ENCODE results near the gene RPSA.

Gene RPSA

DNA sequence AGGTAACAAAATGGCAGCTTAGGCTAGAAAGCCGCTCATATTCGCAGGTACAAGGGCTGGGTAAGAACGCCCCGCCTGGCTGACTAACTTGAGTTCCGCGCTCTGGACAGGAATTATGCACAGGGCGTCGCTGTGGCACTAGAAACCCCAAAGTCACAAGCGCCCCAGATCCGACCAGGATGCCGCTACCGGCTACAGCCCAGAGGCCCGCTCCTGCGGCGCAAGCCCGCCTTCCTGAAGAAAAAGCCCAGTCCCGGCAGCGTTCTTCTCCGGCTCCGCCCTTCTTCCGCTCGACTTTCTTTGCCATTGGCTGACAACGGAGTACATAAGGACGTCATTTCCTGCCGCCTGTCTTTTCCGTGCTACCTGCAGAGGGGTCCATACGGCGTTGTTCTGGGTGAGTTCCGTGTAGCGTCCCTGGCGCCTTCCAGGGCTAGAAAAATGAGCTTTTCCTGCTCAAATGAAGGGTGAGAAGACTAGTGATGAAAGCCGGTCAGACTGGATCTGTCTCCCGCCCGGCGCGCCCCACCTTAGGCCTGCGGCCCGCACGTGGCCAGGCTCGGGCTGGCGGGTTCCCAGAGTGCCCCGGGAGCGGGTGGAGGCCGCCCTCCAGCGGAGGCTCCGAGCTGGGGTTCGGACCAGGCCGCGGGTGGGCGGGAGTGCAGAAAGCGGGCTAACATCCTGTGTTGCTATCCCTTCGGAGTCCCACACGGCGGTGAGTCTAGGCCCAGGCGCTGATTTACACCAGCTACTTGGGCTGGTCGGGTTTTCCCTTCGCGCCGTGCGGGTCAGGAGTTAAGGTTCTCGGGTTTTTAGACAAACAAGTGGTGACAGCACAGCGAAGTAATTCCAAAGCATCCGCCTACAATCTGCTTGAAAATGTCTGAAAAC, at the start of gene RPSA:
RPSA (plus strand) TSS at position 353 of the 891 bp plus-strand sequence. CDS start 934 bp downstream, outside the sequence.
- TF ChIP-seq PPARA (CRISPR knock-in tag; IDR thresholded peaks at IDR 0.05; ENCODE audit: borderline replicate concordance) (0 out of 2 replicates have a peak, but pooled peaks have one; percentile 54), GLIS3 (CRISPR knock-in tag; IDR thresholded peaks at IDR 0.05) (0 out of 2 replicates have a peak, but pooled peaks have one; percentile 48), ZFP3 (CRISPR knock-in tag; IDR thresholded peaks at IDR 0.05) (peak; percentile 84), ARNTL (CRISPR knock-in tag; IDR thresholded peaks at IDR 0.05; ENCODE audit: borderline replicate concordance, low read depth) (no peak), TOX (CRISPR knock-in tag; IDR thresholded peaks at IDR 0.05; ENCODE audit: borderline replicate concordance) (0 out of 2 replicates have a peak, but pooled peaks have one; percentile 36), ZC3H10 (CRISPR knock-in tag; IDR thresholded peaks at IDR 0.05) (no peak), ISL1 (CRISPR knock-in tag; IDR thresholded peaks at IDR 0.05) (no peak)
- TF ChIP-seq, protein P1, sequence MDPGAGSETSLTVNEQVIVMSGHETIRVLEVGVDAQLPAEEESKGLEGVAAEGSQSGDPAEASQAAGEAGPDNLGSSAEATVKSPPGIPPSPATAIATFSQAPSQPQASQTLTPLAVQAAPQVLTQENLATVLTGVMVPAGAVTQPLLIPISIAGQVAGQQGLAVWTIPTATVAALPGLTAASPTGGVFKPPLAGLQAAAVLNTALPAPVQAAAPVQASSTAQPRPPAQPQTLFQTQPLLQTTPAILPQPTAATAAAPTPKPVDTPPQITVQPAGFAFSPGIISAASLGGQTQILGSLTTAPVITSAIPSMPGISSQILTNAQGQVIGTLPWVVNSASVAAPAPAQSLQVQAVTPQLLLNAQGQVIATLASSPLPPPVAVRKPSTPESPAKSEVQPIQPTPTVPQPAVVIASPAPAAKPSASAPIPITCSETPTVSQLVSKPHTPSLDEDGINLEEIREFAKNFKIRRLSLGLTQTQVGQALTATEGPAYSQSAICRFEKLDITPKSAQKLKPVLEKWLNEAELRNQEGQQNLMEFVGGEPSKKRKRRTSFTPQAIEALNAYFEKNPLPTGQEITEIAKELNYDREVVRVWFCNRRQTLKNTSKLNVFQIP (CRISPR knock-in tag; IDR thresholded peaks at IDR 0.05; ENCODE audit: borderline replicate concordance, low read depth) = 0 out of 2 replicates have a peak, but pooled peaks have one; percentile 46
- ATAC-seq = peak; percentile 98

- TF ChIP-seq ZNF8 (CRISPR knock-in tag; IDR thresholded peaks at IDR 0.05) (no peak), ZFP3 (CRISPR knock-in tag; IDR thresholded peaks at IDR 0.05) (no peak), PPARA (CRISPR knock-in tag; IDR thresholded peaks at IDR 0.05; ENCODE audit: borderline replicate concordance) (no peak), ESRRG (CRISPR knock-in tag; IDR thresholded peaks at IDR 0.05) (no peak), ZNF70 (CRISPR knock-in tag; IDR thresholded peaks at IDR 0.05) (no peak), GLIS3 (CRISPR knock-in tag; IDR thresholded peaks at IDR 0.05) (no peak), TOX (CRISPR knock-in tag; IDR thresholded peaks at IDR 0.05; ENCODE audit: borderline replicate concordance) (no peak), ZC3H10 (CRISPR knock-in tag; IDR thresholded peaks at IDR 0.05) (no peak), ARNTL (CRISPR knock-in tag; IDR thresholded peaks at IDR 0.05; ENCODE audit: borderline replicate concordance, low read depth) (no peak), SNAI2 (CRISPR knock-in tag; IDR thresholded peaks at IDR 0.05) (no peak), ZNF565 (CRISPR knock-in tag; conservative IDR thresholded peaks at IDR 0.05; ENCODE audit: low read depth) (no peak), RARB (CRISPR knock-in tag; IDR thresholded peaks at IDR 0.05) (no peak), TCF4 (CRISPR knock-in tag; IDR thresholded peaks at IDR 0.05; ENCODE audit: borderline replicate concordance) (no peak), CSDC2 (CRISPR knock-in tag; IDR thresholded peaks at IDR 0.05) (no peak), OSR1 (CRISPR knock-in tag; IDR thresholded peaks at IDR 0.05) (no peak)
- TF ChIP-seq, protein P2, sequence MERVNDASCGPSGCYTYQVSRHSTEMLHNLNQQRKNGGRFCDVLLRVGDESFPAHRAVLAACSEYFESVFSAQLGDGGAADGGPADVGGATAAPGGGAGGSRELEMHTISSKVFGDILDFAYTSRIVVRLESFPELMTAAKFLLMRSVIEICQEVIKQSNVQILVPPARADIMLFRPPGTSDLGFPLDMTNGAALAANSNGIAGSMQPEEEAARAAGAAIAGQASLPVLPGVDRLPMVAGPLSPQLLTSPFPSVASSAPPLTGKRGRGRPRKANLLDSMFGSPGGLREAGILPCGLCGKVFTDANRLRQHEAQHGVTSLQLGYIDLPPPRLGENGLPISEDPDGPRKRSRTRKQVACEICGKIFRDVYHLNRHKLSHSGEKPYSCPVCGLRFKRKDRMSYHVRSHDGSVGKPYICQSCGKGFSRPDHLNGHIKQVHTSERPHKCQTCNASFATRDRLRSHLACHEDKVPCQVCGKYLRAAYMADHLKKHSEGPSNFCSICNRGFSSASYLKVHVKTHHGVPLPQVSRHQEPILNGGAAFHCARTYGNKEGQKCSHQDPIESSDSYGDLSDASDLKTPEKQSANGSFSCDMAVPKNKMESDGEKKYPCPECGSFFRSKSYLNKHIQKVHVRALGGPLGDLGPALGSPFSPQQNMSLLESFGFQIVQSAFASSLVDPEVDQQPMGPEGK (CRISPR knock-in tag; IDR thresholded peaks at IDR 0.05; ENCODE audit: borderline replicate concordance) = no peak
- TF ChIP-seq, protein P3, sequence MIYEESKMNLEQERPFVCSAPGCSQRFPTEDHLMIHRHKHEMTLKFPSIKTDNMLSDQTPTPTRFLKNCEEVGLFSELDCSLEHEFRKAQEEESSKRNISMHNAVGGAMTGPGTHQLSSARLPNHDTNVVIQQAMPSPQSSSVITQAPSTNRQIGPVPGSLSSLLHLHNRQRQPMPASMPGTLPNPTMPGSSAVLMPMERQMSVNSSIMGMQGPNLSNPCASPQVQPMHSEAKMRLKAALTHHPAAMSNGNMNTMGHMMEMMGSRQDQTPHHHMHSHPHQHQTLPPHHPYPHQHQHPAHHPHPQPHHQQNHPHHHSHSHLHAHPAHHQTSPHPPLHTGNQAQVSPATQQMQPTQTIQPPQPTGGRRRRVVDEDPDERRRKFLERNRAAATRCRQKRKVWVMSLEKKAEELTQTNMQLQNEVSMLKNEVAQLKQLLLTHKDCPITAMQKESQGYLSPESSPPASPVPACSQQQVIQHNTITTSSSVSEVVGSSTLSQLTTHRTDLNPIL (CRISPR knock-in tag; IDR thresholded peaks at IDR 0.05; ENCODE audit: low read depth) = no peak
- TF ChIP-seq, protein P1 (CRISPR knock-in tag; IDR thresholded peaks at IDR 0.05; ENCODE audit: borderline replicate concordance, low read depth) = no peak
- ATAC-seq = no peak
Measured at GRCh38 chr3:39358333-39358732, 48.2 kb upstream of the RPSA start.

GRCh38 chr3:39361252-39361927, 45.1 kb upstream of the RPSA start:
- no peak for ATAC-seq
- TF ChIP-seq, protein P3 (CRISPR knock-in tag; IDR thresholded peaks at IDR 0.05; ENCODE audit: low read depth) = no peak
- TF ChIP-seq BACH2 (CRISPR knock-in tag; IDR thresholded peaks at IDR 0.05; ENCODE audit: borderline replicate concordance) (no peak), ZFP3 (CRISPR knock-in tag; IDR thresholded peaks at IDR 0.05) (no peak), SNAI2 (CRISPR knock-in tag; IDR thresholded peaks at IDR 0.05) (no peak), ESRRG (CRISPR knock-in tag; IDR thresholded peaks at IDR 0.05) (no peak), CSDC2 (CRISPR knock-in tag; IDR thresholded peaks at IDR 0.05) (no peak), TCF4 (CRISPR knock-in tag; IDR thresholded peaks at IDR 0.05; ENCODE audit: borderline replicate concordance) (no peak), ZC3H10 (CRISPR knock-in tag; IDR thresholded peaks at IDR 0.05) (no peak), ZNF8 (CRISPR knock-in tag; IDR thresholded peaks at IDR 0.05) (no peak), PPARA (CRISPR knock-in tag; IDR thresholded peaks at IDR 0.05; ENCODE audit: borderline replicate concordance) (no peak), ISL1 (CRISPR knock-in tag; IDR thresholded peaks at IDR 0.05) (no peak), ZFP30 (CRISPR knock-in tag; IDR thresholded peaks at IDR 0.05) (no peak), ARNTL (CRISPR knock-in tag; IDR thresholded peaks at IDR 0.05; ENCODE audit: borderline replicate concordance, low read depth) (no peak), GLIS3 (CRISPR knock-in tag; IDR thresholded peaks at IDR 0.05) (no peak)
- TF ChIP-seq, protein P4, sequence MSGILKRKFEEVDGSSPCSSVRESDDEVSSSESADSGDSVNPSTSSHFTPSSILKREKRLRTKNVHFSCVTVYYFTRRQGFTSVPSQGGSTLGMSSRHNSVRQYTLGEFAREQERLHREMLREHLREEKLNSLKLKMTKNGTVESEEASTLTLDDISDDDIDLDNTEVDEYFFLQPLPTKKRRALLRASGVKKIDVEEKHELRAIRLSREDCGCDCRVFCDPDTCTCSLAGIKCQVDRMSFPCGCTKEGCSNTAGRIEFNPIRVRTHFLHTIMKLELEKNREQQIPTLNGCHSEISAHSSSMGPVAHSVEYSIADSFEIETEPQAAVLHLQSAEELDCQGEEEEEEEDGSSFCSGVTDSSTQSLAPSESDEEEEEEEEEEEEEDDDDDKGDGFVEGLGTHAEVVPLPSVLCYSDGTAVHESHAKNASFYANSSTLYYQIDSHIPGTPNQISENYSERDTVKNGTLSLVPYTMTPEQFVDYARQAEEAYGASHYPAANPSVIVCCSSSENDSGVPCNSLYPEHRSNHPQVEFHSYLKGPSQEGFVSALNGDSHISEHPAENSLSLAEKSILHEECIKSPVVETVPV (CRISPR knock-in tag; IDR thresholded peaks at IDR 0.05) = no peak
- TF ChIP-seq, protein P2 (CRISPR knock-in tag; IDR thresholded peaks at IDR 0.05; ENCODE audit: borderline replicate concordance) = no peak

All from SK-N-SH treated with all-trans-retinoic acid at 6 μM for 48 hours (cell line).